Esophagus muscularis mucosa (tissue), 4 donors: Measurements from ENCODE around the gene RPL28.

ENCODE experiments used
- EP300 ChIP-seq: sonication (generic); formaldehyde crosslinking; IDR thresholded peaks from one replicate; pipeline ENCODE4 v1.6.1; 2017; ENCODE audit warnings: antibody characterized with exemption
- POLR2A ChIP-seq: fragments of 450-650 bp; IDR thresholded peaks from one replicate; pipeline ENCODE4 v1.6.1; 2017; ENCODE audit warnings: antibody characterized with exemption, moderate library complexity, mild to moderate bottlenecking, low read depth
- POLR2AphosphoS5 ChIP-seq, 2 donors: sonication (generic); formaldehyde crosslinking; IDR thresholded peaks; one replicate each; pipeline ENCODE4 v1.6.1; 2017; ENCODE audit warnings: antibody characterized with exemption in 2 of 2
- TF ChIP-seq, protein P1 (sequence below), 3 experiments: fragments of 200-600 bp in 2 of 3; fragments of 450-650 bp in 1 of 3; sonication (generic) in 2 of 3; IDR thresholded peaks; one replicate each; pipeline ENCODE4 v1.5.1; 2017 to 2019; ENCODE audit warnings: antibody characterized with exemption in 3 of 3, mild to moderate bottlenecking in 2 of 3, moderate library complexity in 1 of 3

DNA sequence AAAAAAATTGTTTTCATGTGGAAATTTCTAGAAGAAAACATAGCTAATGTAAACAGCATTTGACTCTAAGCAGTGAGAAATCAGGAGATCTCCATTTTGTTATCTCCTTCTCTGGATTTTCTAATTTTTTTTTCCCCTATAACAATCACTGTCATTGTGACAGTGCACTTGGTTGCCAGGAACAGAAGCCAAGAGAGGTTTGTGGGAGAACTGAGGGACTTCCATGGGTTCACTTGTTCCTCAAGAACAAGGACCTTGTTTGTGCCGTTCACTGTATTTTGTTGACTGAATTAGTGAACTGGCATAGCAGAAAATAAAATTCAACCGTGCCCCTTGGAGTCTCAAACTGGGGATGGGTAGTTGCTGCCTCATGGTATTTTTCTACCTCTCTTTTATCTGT lies 40.3 kb downstream of the RPL28 start:
- TF ChIP-seq, protein P1, sequence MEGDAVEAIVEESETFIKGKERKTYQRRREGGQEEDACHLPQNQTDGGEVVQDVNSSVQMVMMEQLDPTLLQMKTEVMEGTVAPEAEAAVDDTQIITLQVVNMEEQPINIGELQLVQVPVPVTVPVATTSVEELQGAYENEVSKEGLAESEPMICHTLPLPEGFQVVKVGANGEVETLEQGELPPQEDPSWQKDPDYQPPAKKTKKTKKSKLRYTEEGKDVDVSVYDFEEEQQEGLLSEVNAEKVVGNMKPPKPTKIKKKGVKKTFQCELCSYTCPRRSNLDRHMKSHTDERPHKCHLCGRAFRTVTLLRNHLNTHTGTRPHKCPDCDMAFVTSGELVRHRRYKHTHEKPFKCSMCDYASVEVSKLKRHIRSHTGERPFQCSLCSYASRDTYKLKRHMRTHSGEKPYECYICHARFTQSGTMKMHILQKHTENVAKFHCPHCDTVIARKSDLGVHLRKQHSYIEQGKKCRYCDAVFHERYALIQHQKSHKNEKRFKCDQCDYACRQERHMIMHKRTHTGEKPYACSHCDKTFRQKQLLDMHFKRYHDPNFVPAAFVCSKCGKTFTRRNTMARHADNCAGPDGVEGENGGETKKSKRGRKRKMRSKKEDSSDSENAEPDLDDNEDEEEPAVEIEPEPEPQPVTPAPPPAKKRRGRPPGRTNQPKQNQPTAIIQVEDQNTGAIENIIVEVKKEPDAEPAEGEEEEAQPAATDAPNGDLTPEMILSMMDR (IDR thresholded peaks at IDR 0.05) = no peak
- TF ChIP-seq EP300 = no peak
- TF ChIP-seq POLR2AphosphoS5 (IDR thresholded peaks at IDR 0.05) = no peak
- no peak for TF ChIP-seq POLR2A
